Activated CD4-positive, alpha-beta T cell treated with anti-CD3 and anti-CD28 coated beads for 1 hour (primary cell): ENCODE measurements around the gene ITIH5.

Source experiments
- DNase-seq: peaks from one replicate; pipeline ENCODE4 v3.0.0-alpha.2; 2020

Gene ITIH5

DNA sequence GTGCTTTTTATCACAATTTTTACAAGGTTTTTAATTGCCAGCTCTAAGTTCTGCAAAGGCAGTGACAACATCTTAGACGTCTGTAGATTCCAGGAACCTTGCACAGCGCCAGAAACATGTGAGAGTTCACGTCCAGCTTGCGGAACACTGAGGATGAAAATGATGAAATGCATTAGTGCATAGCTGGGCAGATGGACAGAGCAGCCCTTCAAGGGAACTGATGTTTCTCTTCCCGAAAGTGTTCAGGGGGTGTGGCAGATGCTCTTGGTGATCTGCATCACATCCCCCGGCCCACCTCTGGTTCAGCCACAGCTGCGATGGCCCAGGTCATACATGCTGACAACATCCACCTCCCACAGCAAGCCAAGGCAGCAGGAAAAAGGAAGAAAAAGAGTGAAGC lies 40.9 kb downstream of the ITIH5 start:
- DNase-seq = no peak

DNA sequence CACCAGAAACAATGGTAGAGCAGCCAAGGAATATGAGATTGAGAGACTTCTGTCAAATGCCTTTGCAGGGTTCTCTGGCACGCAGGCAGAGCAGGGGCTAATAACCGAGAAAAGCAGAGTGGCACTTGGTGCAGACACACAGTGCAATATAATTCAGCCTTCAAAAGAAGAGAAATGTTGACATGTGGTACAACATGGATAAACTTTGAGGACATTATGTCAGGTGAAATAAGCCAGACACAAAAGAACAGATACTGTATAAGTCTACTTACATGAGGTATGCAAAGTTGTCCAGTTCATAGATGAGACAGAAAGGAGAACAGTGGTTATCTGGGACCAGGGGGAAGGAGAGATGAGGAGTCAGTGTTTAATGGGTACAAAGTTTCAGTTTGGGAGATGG lies 41.8 kb downstream of the ITIH5 start:
- DNase-seq = no peak

DNA sequence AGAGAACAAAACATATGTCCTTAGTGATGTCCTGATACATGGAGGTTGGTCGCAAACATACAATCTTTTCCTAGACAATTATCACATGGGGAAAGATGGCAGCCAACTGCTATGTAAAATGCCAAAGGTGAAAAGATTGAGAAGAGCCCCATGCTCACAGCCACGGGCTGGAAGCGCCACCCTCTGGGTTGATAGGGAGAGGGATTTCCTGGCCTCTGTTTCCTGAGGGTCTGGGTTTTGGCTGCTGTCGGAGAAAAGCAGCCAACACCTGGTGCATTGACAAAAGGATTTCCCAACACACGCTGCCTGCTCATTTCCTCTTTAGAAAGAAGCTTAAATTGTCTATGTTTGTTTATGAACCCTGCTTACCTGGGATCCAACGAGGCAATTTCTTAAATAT lies 43.8 kb downstream of the ITIH5 start:
- no peak for DNase-seq

DNA sequence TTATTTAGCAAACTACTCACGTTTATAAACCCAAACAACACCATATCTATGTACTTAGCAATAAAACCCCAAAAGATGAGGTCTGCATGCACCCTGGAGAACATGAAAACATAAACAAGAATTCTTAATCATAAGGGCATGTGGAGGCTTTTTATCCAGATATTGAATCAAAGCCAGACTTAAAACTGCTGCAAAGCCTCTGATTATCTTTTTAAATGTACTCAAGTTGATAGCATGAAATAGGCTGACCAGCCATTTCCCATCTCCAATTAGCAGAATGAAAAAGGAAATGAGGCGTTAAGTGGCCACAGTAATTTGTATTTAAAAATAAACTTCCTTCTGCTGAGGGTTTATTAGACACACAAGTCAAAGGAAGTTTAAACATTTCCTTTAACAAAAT lies 48.3 kb downstream of the ITIH5 start:
- no peak for DNase-seq

DNA sequence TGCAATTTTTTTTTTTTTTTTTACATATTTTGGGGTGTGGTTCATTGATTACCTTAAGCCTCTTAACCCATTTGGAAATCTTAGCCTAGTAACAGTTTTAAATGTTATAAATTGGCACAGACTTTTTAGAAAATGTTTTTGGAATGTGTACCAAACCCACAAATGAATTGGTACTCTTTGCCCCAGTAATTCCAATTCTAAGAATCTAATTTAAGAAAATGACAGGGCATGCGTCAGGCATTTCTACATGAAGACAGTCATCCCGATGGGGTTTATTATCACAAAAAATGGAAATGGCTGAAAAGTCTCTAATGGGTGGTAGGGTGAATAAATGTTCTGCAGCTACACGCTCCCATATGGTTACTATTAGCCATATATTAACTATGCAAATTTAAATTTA lies 54.9 kb downstream of the ITIH5 start:
- no peak for DNase-seq

DNA sequence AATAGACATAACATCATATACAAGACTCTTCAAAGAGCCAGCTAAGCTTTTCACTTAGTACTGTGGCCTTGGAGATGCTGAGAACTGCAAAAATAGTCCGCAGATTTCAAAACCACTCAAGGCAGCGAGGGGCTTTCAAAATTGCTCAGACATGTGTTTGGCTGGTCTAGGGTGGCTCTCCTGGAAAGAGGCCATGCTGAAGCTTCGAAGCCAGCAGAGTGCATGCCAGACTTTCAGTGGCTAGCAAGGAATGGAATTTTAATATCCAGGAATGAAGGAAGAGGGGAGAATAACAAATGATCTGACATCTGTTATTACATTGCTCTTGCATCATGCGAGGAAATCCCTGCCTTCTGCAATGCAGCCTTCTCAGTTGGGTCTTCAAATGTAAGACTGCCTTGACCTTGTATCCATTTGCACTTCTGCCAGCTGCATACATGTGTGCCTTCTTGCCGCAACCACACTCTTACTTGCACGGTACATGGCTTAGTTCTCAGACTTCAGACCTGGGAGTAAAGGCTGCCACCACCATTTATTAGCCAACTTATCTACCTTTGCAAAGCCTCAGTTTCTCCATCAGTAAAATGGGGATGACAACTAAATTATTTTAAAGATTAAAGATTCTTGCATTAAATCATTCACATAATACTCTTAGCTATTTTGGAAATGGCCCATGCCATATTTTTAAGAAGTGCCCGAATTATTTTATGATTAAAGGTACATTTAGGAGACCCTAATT lies 55.9 kb downstream of the ITIH5 start:
- DNase-seq = no peak

DNA sequence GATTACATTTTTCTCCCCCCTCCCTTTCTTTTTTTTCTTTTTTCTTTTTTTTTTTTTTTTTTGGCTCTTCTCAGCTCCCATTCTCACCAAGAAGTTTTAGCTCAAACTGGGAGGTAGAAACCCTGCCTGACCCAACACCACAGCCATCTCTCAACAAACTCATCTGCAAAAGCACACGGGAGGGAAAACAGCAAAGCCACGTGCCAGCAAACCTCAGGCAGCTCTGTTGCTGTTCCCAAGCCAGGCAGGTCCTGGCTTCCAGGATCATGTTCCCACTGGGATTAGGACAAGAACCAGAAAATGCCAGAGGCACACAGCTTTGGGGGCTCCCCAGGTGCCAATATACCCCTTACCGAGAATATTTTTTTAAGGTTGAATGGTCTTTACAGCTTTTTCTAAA lies 56.7 kb downstream of the ITIH5 start:
- DNase-seq = no peak

DNA sequence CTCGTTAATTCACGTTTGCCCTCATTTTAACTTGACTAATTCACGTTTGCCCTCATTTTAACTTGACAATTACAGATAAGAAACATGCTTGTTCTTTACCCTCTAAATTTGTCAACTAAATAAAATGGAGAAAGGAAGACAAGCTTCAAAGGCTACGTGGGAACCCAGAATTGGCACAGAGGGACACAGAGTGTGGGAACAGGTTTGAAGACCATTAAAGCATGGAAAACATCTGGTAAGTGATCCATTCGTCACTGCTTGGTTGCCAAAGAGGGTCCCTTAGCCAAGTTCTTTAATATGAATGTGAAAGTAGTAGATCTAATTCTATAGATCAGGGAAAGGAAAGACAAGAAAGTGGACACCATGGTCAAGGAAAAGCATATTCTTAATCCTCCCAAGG lies 57.2 kb downstream of the ITIH5 start:
- DNase-seq = no peak

DNA sequence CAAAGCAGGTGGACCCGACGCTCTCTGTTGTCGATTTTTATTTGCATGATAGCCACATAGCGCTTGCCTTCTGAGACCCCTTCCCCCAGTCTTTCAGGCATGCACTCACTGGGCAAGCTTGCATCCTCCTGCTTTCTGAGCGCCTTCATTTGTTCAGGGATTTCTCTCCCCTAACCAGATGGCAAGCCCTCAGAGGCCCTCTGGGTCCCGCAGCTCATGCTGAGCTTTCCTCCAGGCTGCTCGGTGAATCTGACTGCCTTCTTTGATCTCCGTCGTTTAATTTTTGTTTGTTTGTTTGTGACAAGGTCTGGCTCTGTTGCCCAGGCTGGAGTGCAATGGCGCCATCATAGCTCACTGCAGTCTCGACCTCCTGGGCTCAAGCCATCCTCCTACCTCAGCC lies 58.8 kb downstream of the ITIH5 start:
- DNase-seq = no peak

DNA sequence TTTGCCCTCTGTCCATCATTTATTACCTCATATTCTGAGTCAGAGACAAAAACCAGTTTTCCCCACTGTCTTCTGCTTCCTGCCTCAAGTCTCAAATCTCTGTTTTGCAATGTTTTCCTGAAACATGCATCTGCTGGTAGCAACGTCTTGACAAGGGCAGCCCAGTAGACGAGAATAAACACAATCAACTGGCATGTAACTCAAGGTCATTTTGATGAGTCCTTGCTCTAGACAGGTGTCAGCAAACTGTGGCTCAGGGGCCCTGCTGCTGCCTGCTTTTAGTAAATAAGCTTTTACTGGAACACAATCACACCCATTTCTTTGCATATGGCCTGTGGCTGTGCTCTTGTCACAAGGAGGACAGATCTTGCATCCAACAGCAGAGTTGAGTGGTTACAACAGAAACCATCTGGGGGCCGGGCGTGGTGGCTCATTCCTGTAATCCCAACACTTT lies 59.8 kb downstream of the ITIH5 start:
- DNase-seq = no peak

DNA sequence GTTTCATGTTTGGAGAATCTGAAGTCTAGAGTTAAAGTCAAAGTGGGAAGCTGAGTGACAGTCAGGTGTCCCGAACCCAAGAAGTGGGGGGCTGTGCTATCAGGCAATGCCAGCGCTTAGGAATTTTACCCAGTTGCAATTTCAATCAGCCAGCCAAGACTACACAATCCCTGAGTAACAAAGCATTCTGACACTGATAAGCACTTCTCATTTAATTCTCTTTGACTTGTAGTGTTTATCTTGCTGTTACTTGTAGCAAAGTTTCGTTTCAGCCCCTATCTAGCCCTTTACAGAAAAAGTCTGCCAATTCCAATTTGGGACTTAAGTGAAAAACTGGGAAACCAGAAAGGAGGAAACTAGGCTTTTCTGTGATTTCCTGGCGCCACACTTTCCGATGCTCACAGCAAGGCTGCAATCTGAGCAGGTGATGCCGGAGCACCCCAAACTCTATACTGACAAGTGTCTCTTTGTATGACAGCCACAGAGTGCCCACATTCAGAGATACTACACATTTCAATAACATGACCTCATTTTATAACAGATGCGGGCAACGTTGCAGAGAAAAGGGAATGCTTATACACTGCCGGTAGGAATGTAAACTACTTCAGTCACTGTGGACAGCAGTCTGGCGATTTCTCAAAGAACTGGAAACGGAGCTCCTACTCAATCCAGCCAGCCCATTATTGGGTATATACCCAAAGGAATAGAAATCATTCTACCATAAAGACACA lies 61.0 kb downstream of the ITIH5 start:
- DNase-seq = no peak

DNA sequence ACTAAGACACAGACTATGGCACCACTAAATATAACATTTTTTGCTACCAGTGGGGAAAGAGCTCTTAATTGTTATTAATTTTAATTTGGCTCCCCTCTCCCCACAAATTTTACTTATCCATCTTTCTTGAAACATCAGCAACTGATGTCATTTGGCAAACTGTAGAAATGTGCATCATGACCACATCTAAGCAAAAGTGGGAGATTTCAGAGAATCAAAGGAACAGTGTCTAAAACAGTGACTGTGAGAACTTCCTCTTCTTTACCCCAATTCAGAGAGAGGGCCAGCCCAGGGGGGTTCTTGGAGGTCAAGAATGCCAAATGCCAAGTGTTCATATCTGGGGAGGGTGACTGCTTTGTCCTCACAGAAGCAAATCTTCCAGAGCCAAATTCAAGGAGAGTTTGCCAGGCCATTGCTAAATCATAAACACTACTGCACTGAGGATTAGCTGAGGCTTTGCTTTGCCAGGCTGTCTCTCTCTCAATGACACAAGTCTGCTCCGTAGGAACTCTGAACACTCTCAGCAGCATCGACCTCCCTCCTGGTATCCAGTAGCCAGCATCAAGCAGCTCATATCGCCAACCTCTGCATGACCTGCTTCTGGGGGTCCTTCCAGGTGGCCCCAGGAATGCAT lies 65.6 kb downstream of the ITIH5 start:
- no peak for DNase-seq

DNA sequence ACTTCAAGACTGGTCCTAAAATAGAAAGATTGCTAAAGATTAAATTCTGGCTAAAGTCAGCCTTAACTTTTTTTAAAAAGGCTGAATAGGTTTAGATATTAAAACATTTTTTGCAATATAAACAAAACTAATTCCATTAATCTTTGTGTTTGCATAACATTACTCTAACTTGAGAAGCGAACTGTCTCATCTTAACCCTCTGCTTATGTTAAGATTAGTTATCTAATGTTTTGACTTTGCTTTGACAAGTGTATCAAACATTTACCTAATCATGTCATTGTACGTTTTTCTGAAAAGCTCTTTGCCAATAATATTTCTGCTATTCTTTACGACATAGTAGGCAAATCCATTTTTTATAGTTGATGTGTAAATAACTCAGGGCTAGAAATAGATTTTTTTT lies 68.0 kb downstream of the ITIH5 start:
- no peak for DNase-seq

DNA sequence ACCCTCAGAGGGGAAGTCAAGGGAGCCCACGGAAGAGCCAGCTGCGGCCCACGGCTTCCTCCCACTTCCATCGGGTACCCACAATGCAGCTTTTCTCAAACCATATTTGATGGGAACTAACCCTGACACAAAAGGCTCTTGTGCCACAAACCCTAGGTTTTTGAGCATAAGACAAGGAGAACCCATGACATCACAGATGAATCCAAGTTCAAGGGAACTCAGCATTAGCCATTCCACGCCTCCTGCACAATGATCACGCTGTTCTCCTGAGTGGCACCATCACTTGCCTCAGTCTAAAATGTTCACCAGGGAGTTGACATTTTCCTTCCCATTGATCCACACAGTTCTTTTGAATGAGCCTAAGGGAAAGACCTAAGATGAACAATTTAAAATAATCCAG lies 70.4 kb downstream of the ITIH5 start:
- no peak for DNase-seq

DNA sequence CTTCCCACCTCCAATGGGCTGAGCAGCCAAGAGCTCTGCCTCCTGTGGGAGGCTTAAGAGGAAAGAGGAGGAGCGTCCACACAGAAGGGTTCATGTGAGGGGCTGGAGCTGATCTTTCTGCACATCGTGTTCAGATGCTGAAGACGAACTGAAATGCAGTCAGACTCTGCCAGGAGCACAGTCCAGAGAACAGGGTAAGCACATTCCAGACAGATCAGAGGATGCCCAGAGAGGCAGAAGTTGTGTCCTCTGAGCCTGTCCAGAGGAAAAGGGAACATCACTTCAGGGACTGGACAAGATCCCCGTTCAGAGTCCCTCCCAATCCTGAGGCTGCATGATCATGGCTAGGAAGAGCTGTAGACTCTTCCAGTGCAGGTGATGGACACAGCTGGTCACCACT lies 72.9 kb downstream of the ITIH5 start:
- DNase-seq = no peak

DNA sequence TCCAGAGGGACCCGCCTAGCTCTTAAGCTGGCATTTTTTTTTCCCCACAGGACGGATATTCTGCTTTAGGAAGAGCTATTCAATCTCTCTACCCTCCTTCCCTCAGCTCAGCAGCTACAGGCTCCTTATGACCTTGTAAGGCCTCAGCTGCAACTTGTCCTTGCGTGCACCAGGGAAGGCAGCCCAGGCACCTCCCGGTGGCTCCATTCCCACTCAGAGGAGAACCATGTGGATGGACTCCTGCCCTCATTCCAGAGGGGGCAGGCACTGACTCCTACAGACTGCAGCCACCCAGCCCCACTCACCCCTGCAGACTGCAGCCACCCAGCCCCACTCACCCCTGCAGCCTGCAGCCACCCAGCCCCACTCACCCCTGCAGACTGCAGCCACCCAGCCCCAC lies 73.7 kb downstream of the ITIH5 start:
- no peak for DNase-seq

DNA sequence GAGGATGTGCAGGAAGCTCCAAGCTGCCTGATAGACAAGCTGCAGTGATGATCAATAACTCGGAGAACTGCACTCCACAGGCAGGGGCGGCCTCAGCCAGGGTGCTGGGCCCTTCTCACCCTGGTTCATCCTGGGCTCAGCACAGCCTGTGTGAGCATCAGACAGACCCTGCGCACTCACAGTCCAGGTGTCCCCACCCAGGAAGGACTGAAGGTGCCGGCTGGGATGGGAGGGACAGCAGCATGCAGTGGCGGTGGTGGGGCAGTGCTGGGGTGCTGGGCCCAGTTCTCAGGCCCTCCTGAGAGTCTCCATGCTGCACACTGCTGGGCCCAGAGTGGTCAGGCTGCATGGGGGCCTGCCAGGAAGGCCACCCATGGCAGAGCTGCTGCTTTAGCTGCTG lies 74.1 kb downstream of the ITIH5 start:
- no peak for DNase-seq

DNA sequence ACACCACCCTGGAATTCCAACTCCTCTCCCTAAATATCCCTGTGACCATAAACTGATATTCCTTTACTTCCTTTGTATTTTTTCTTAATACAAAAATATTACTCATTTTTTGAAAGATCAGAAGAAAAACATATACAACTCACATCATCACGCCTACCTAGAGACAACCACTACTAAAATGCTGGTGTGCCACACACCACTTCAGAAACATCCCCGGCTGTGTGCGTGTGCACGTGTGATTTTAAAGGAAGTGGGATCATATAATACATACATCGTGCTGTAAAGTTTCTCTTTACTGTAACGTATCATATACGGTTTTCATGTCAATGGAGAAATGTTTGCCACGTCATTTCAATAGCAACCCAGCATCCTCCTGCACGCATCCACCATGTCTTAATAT lies 76.5 kb downstream of the ITIH5 start:
- DNase-seq = no peak

DNA sequence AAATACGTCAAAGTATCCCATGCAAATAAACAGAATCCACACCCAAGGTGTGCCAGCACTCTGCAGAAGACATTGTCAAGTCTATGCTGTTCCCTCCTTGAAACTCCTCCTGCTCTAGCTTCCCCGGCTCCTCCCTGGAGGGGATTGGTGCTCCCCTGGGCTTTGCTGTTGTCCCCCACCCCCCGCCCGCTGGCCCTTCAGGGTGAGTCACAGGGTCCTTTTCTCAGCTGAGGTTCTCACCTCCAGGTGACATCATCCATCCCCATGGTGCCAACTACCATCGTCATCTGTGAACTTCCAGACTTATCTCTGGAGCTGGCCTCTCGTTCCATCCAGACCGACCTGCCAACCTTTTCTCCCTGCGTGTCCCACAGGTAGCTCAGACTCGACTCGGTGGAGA lies 77.0 kb downstream of the ITIH5 start:
- no peak for DNase-seq

DNA sequence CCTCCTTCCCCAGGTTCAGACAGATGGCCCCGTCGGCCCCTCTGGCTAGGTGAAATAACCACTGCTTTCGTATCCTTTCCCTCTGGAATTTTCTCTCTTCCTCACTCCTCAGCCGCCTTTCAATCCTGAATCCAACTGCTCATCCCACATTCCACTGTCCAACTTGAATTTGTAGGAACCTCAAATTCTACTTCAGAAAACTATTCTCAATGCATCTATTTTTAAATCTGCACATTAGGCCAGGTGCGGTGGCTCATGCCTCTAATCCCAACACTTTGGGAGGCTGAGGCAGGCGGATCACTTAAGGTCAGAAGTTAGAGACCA lies 78.9 kb downstream of the ITIH5 start:
- no peak for DNase-seq

DNA sequence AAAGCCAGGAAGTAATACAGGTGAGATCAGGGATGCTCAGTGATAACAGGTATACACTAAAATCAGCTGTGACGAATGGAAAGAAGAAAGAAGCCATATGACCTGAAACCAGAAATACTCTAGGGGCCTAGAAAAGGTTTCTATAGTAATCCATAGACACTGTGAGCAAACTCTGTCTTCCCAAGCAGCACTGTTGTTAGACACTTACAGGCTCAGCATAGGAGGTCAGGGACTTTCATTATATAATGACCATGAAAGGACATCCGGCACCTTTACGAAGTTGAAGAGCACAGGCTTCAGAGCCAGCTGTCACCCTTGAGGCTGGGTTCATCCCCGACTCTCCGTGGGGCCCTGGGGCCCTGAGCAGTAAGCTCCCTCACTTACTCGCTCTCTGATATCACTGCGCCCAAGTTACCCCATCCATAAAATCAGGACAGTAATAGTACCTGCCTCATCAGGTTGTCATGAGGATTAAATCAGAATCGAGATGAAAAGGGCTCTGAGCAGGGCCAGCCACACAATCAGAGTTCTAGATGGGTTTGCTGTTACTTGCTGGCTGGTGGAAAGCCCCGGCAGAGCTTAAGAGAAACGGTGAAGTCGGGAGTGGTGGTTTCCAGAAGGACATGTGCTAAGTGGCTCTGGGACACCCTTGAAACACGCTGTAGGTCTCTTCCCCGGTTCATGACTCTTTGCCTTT lies 79.5 kb downstream of the ITIH5 start:
- no peak for DNase-seq

DNA sequence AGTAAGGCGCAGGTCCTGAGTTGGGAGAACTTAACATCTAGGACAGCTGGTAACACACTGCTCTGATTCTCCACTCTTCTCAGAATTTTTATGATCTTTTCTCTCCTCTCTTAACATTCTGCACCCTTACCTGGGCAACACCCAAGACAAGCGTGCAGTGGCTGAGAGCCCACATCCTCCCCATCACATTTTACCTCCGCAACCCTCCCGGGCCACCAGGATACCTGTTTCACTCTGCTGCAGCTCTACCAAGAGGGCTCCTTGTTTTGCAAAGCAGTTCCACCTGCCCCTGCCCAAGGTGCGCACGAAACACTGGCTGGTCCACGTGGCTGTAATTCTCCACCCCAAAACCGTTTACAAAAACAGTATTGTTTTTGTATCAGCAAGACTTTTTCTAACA lies 81.5 kb downstream of the ITIH5 start:
- no peak for DNase-seq

DNA sequence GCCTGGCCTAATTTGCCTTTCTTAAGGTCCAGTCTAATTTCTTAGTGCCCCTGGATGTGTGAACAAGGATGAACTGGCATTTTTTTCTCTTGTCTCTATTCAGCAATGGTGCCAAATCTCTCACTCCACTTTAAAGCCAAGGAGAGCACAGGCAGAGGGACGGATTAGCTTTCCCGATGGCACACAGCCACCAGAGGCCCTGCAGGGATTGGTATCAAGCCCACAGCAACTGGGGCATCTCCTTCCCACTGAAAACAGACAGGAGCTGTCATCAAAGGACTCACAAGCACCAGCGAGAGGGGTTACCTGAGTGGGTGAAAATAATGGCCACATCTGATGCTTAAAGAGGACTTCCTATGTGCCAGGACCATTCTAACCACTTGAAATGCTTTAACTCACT lies 83.1 kb downstream of the ITIH5 start:
- no peak for DNase-seq

DNA sequence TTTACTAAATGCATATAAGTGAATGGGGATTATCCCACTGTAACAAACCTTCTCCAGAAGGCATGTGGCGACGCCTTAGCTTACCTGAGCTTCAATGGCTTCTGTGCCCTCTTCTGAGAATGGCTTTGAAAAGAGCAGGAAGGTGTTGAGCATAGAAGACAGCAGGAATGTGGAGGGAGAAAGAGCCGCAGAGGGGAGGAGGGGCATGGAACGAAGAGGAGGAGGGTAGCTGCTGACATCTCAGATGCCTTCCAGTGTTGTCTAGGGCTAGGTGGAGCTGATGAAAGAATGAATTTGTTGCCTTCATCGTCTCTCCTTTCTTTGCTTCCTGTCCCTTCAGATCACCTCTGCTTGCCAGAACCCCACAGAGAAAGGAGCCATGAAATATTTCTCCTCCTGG lies 86.2 kb downstream of the ITIH5 start:
- DNase-seq = no peak
